CD4-positive, alpha-beta T cell treated with Interleukin-2 at 100 ng/mL for 4 hours (primary cell): Measurements from ENCODE around the gene FRS3.
A peak's percentile ranks its signal among the peaks of the same experiment; 100 is the strongest.

Experiments
- DNase-seq: peaks from one replicate; pipeline ENCODE4 v3.0.0-alpha.2; 2020; ENCODE audit warnings: low spot score

Gene FRS3

DNA sequence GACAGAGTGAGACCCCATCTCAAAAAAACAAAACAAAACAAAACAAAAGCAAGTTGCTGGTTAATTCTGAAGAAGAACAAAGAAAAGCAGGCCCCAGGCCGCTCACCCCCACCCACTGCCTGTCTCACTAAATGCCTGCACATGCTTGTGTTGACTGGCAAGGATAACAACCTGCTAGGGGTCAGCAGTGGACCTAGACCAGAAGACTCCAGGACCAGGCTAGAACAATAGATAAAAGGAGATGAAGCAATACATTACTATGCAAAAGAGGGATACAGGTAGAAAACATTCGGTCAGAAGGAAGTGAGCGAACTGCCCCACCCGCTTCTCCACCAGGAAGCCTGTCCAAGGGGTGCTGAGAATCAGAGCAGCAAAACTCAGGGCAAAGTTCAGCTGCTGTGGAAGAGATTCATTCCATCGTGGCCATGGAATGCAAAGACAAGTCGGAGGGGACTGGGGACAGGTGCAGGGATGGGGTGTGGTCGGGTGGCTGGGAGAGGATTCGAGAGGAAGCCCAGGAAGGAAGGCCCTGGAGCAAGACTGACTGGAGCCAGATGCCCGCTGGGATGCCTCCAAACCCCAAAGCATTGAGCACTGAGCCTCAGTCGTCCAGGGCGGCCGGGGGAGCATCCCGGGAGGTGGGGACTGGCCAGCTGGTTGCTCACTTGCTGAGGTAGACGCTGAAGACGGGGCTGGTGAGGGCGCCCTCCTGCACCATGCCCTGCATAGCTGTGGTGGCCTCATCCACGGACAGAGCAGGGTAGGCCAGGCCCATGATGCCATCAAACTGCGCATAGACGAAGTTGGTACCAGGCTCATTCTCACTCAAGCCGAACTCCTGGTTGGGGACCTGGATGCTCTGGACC, 37.8 kb downstream of the FRS3 start:
- no peak for DNase-seq

DNA sequence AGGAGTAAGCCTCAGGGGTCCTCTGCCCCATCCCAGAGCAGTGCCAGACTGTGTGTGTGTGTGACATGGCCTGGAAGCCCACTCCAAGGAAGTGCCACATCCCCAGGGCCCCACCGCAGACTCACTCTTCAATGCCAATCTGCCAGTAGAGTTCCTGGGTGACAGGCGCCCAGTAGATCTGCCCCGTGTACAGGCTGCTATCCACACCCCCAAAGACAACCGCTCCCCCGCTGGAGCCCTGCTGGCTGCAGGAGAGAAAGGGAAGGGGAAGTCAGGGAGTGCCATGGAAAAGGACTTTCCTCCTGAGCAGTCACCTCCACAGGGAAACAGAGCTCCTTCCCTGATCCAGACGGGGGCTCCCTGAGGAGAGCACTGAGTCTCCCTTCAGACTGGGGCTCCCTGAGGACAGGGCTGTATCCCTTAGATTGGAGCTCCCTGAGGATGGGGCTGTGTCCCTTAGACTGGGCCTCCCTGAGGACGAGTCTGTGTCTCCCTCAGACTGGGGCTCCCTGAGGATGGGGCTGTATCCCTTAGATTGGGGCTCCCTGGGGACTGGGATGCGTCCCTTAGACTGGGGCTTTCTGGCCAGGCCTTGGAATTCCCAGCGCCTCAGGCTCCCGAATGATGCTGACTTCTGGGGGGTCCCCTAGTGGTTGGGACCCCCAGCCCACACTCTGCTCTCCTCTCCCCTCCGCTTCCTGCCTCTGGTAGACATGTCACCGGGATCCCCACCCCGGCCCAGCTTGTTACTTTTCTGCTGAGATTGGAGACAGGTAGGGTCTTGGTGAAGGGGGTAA, 39.1 kb downstream of the FRS3 start:
- DNase-seq, result no peak

DNA sequence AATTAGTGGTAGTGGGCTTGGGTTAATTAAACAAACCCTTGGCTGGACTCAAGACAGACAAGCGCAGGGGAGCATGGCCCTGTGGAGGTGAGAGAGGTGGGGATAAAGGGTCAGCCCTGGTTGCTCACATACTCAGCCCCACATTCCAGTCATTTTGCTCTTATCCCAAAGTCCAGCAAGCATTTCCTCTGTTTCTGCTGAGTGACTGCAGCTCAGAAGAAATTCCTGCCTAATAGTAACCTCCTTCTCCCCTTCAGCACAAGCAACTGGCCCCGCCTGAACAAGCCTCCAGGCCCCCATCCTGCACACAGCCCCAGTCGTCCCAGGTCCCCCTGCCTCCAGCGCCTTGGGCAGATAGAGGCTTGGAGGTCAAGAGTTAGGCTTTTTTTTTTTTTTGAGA, 40.7 kb downstream of the FRS3 start:
- no peak for DNase-seq

DNA sequence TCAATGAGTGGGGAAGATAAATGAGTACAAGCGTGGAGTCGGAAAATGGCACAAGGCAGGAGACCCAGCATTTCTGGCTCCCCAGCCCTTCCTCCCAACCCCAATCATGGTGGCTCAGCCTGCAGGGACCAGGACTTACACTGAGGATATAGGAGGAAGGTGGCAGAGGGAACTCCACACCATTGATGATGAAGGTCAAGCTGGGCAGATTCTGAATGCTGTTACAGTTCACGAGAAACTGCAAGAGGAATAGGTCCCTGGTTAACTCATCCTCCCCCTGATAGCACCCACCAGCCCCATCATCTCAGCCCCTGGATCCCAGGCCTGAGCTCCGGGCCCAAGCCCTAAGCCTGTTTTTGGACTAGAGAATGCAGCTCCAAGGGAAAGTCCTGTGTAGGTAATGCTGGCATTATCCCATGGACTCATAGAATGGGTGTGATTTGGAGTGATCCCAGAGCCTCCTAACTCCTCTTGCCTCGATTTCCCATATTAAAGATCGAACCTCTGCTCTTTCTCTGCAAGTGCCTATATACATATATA, 42.0 kb downstream of the FRS3 start:
- DNase-seq, result no peak

DNA sequence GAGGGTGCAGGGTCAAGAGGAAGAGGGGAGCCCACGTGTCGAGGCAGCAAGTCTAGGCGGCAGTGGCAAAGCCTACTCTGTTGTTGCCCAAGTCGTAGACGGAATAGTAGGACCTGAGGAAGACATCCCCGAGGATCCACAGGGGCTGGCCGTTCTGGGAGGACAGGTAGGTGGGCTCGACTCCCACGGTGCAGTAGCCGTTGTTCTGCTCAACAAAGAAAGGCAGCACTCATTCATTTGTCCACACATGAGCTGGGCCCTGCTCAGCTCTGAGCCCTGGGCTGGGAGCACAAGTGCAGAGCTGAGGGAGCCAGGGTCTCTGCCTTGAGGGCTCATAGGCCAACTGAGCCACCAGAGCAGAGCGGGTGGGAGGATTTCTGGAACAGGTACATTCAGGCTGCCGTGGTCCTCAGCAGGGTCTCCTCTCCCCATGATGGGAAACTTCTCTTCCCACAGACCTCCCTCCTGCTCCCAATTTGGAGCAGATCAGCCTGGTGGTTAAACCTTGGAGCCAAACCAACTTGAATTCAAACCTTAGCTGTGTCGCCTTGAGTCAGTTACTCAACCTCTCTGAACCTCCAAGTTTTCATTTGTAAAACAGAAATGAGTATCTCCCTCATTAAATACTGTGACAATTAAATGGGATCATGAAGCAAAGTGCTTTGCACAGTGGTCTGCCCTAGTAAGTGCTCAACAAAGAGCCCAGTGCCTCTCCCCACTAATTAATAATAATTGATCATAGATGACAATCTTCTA, 42.7 kb downstream of the FRS3 start:
- no peak for DNase-seq

DNA sequence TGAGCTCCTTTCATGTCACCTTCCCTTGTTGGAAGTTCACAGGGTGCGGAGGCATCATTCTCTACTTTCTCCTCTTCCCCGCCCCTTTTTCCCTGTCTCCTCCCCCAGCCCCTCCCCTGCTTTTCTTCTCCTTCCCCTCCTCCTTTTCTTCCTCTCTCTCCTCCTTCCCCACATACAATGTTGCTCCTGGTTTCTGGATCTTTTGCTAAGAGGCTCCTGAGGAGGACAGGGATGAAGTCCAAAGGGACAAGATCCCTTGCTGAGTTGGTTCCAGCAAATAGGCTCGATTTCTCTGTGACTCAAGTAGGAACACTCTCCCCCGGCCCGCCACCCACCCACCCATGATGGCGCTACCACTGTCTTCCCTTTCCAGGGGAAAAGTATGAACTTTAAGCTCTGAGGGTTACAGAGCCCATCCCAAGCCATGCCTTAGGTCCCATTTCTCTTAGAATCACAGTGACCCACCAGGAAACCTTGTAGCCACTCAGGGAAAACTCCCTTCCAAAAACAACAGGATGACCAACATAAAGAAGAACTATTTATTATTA, 43.4 kb downstream of the FRS3 start:
- no peak for DNase-seq

DNA sequence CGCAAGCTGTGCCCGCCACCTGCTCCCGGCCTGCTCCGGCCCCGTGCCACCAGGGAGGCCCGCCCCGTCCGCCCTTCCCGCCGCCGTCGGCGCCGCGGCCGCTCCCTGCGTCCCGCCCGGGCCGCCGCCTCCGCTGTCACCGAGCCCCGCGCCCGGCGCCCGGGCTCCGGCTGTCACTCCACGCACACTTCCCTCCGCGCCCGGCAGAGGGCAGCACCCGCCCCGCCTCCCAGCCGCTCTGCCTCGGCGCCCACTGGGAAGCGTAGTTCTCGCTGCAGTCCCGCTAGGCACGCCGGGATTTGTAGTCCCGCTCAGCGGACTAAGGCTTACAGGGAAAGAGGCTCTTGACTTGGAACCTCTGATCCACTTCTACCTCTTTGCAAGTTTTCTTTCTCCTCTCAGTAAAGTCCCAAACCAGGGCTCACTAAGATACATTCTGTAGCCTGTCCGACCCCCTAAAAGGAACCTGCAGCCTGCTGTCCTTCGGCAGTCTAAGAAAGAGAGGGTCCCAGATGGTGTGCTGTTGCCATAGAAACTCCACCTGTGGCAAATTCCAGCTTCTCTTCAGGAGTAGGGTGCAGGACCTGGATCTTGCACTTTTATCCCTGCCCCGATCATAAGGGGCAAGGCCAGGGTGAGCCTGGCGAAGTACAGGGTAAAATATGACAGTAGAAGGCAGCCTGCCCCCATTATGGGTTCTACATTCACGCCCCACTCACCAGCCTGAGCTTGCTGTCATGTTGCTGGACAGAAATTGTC, 44.1 kb downstream of the FRS3 start, which contains the start of gene TFEB:
TSS of gene TFEB (minus strand) at position 182 of the 759 bp plus-strand sequence. CDS start 44,395 bp downstream, outside the sequence.
- peak; percentile 94 for DNase-seq

DNA sequence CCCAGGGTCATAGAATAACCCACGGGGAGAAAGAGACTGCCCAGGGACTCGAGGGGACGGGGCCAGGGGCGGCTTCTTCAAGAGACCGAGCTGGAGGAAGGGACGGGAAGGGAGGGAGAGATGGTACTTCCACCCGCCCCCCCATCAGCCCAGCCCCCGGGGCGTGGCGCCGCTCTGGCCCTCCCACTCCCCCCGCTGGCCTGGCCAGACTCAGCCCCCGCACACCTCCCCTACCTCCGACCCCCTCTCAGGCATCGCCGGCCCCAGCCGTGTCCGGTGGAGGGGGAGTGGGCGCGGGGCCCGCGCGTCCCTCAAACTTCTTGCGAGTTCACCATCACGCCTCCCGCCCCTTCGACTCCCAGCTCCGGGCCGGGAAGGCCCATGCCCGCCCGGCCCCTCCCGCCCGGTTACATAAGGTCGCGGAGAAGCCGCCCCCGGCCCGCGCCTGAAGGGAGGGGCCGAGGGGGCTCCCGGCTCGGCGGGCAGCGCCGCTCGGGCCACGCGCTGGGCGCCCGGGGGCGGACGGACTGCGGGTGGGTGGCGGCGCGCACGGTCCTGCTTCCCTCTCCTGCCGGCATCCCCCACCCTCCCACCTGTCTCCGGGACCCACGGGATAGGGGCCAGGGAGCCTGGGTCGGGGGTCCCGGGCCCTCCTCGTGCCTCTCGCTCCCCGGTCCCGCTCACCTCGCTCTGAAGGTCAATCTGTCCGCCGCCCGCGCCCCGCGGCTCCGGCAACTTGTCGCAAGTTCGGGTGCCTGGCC, 44.9 kb downstream of the FRS3 start:
- peak; percentile 67 for DNase-seq

DNA sequence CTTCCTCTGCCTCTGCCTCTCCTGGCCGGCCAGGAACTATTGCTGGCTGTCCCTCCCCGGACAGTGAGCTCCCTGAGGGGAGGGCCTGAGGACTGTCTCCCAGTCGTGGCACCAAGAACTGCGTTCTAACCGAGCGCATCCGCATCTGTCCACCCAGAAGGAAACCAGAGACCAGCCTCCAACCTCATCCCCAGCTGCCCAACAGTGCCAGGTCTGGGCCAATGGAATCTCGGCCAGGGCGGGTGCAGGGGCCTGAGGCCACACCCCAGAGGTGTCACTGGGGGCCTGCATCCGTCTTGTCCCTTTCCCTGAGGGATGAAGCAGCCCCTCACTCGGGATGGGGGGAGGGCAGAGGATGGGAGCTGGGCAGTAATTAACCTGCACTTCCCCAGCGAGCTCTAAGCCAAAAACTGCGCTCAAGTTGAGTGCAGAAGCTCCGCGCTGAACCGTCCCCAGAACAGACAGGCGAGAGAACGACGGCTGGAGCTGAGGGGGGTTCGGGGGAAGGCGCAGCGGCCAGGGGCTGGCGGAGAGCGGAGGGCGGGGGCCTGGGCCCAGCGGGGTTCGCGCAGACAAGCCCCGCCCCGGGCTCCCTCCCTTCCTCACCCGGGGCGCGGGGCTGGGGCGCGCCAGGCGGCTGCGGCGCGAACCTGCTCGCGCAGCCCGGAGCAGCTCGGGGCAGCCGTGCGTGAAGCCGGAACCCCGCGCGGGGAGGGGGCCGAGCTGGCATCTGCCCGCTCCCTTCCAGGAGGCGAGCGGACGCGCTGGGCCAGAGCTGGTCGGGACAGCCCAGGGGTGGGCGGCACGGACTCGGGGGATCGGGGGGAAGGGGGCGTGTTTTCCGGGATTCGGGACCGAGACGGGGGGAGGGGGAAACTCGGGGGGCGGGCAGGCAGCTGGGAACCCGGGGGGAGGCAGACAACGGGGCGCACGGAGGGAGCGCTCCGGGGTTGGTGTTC, 45.7 kb downstream of the FRS3 start:
- peak; percentile 63 for DNase-seq

DNA sequence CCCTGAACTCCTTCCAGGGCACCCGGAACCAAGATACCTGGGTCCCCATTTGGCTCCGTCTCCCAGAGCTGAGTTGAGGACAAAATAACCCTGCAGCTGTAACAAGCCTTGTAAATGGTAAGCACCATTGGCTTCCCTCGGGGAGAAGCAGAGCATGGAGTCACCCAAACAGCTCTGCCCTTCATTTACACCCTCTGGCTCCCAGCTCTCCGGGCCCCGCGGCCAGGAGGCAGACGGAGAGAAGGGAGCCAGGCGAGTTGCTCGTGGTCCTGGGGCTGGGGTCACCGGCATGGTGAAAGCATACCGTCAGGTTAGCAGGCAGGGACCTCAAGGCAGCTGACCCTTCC, 46.4 kb downstream of the FRS3 start:
- DNase-seq, result no peak

DNA sequence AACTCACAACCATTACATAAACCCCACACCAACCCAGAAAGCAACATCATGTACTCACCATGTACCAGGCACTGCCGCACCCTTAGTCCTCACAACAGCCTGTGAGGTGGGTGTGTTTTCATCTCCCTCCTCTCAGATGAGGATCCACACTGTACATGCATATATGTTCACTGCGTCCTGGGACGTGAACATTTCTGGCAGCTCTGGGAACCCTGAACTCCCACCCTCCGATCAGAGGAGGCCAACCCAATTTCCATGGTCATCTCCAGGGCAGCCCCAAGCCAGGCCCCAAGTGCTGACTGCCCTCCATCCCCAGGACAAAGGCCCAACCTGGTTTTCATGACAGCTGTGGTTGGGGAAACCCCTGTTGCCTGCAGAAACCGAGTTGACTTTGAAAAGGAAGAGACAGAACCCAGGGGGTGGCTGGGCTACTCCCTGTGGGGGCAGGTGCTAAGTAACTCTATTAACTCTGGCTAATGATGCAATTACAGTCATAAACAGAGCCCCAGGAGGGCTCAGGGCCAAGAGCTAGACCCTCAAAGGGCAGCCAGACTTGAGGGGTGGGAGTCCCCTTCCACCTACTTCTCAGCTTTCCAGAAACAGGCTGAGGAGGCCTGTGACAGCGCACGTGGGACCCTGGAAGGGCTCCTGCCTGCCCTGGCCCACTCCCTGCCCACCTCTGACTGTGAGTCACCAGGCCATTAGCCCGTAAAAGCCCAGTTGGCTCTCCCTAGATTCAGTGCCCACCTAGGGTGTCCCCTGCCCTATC, 46.9 kb downstream of the FRS3 start:
- peak; percentile 77 for DNase-seq

DNA sequence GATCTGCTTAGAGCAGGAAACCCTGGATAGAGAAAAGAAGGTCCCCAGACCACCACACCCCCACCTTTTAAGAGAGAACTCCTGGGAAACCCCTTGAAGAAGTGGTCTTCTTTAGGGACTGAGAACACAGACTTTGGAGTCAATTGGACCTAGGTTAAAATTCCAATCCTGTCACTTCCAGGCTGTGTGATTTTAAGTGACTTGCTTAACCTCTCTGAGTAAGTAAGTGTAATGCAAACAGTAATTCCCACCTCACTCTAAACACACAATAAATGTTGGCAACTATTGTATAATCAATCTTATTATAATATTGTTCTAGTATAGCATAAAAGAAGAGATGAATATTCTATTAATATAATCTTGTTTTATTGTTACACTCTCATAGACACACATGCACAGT, 47.6 kb downstream of the FRS3 start:
- DNase-seq, result no peak

DNA sequence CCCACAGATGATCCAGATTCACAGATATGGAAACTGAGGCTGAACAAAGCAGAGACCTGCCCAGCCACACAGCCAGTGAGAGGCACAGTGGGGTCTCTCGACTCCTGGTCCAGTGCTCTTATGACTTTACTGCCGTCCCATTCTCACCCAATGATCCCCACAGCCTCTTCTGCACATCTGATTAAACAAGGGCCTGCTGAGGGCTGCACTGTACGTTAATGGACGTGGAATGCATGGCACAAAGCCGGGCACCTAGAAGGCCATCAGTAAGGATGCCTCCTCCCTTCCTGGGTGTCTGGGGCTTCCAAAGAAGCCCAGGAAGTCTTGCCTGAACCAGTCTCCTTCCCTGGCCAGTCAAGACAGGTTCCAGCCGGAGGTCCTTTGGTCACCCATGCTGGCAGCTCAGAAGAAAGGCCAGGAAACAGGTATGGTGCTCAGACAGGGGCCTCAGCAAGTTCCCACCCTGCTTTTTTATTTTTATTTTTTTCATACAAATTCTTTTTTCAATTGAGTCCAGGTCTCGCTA, 48.1 kb downstream of the FRS3 start:
- DNase-seq, result no peak

DNA sequence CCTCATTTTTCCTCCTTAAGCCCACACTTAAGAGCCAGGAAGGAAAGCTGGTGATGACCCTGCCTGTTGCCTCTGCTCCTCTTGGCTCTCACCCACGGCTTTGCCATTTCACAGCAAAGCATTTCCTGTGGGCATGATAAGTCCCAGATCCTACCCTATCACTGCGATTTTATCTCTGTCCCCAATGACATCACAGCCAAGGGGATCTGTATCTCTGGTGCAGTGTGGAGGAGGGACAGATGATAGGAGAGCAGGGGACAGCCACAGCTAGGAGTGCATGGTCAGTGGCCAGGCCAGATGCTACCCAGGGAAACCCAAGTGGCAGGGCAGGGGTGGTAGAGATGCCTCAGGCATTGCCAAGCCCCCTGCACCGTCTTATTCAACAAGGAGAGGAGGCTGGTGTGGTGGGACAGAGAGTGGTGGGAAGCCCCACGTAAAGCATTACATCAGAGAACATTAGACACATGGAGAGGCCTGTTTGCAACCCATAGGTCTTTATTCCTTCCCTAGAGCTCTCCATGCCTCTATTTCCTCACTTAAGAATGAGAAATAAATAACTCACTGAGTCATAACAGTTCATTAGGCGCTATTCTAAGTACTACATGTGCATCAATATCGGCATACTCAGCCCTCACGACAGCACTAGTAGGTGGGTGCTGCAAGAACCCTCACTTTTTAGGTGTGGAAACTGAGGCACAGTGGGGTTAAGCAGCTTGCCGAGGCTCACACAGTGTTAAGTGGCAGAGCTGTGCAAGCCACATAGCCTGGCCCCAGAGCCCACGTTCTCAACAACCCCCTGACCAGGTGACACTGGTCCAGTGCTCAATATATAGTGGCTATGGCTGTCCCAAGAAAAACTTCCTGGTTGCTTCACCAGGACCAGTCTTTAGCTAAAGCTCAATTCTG, 48.9 kb downstream of the FRS3 start:
- DNase-seq, result no peak

DNA sequence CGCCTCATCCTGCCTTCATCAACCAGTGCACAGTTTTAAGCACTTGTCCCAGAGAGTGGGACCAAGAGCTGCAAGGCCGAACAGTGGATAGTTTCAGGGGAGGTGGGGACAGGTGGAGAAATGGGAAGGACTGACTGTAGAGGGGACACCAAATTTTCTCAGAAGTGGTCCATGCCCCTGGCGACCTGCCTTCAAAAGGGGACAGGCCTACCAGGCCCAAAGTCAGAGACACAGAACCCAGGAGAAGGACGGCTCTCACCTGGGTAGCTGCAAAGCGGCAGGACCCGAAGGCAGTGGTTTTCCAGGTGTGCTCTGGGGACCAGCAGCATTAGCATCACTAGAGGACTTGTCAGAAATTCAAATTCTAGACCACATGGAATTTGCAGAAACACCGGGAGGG, 50.1 kb downstream of the FRS3 start:
- DNase-seq, result no peak

DNA sequence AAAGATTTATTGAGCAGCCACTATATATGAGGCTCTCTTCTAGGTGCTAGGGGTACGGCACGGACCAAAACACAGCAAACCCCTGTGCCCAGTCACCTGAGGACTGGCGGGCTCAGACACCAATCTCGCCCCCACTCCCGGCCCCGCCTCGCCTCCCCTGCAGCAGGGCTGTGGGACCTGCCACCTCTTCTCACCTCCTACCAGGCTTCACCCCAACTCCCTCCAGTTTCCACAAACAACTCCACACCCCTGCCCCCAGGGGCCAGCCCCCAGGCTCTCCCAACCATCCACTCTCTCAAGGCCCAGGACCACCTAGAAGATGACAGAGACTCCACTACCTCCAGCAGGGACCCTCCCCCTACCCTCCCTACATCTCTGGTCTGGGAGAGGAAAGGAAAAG, 50.7 kb downstream of the FRS3 start:
- DNase-seq, result no peak
